Islet precursor cell (in vitro differentiated cells): Measurements from ENCODE around the gene KCNJ12.
"Not testable (repeated sequence)": the region's sequence is repeated elsewhere in the genome, so short reads cannot be mapped to it uniquely, and the experiment has no call there.

Source experiments
- DNase-seq: peaks from one replicate; pipeline ENCODE4 v3.0.0-alpha.2; 2018

KCNJ12 gene

GRCh38 chr17:21425321-21425720 is 49.2 kb downstream of the KCNJ12 start:
- peak; percentile 52 for DNase-seq

DNA sequence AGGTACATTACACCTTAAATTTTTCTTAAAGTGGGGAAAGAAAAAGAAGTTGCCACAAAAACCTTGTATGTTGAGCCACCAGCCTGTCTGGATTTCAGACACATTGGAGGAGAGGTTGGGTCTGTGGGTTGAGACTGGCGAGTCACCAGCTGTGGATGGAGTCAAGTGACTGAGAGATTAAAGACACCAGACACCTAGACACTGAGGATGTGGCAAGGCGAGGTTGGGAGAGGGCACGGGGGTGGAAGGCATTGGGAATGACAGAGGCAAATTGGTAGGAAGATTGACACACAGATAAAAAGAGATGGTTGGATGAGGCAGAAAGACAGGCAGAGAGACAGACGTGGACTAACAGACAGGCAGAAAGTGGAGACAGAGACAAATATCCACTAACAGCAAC is 49.6 kb downstream of the KCNJ12 start:
- DNase-seq = no peak

DNA sequence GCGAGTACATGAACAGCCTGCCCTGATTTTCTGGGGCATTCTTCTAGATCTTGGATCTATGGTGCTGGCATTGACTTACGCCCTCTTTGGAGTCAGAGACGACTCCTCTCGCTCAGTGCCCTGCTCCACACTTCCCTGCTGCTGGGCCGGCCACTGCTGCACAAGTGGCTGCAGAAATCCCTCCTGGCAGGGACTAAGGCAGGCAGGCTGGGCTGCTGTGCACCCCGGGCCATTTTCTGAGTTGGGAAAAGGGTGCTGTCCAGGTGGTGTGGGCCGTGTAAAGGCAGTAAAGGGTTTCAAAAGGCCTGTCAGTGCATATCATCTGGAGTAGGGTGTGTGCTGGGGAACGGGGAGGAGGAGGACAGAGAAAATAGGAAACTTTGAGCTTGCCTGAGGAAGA is 50.1 kb downstream of the KCNJ12 start:
- DNase-seq = not testable (repeated sequence)

- DNase-seq = not testable (repeated sequence)
Observed at GRCh38 chr17:21426876-21427275, 50.7 kb downstream of the KCNJ12 start.

GRCh38 chr17:21427727-21428126 is 51.6 kb downstream of the KCNJ12 start:
- DNase-seq = not testable (repeated sequence)

DNA sequence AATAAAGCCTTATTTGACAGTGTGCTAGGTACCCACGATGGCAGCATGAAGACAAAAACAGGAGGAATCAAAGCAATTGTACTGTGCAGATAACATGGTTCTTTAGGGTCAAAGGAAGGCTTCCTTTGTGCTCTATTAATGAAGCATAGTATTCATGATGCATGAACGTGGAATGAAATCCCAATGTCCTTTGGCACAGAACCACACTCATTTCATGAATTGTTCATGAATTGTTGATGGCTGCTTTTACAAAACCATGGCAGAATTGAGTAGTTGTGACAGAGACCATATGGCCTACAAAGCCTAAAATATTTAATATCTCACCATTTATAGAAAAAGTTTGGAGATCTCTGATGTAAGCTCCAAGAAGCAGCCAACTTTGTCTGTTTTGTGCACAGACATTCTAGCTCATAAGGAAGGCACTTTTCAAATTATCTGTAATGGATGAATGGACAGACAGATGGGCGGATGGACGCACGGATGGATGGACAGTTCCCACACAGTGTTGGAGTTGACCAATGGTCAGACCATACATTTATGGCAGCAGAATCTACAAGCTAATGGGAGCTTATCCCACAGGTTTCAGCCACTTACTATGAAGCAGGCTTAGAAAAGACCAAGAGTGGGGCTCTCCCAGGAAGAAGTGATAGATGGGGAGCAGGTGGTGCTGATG is 52.7 kb downstream of the KCNJ12 start:
- DNase-seq = not testable (repeated sequence)

- not testable (repeated sequence) for DNase-seq
Observed at GRCh38 chr17:21429921-21430628, 53.9 kb downstream of the KCNJ12 start.

- peak; percentile 23 for DNase-seq
Observed at GRCh38 chr17:21433971-21434370, 57.8 kb downstream of the KCNJ12 start.

- not testable (repeated sequence) for DNase-seq
Observed at GRCh38 chr17:21434976-21435375, 58.8 kb downstream of the KCNJ12 start.

GRCh38 chr17:21436481-21436880 is 60.3 kb downstream of the KCNJ12 start:
- not testable (repeated sequence) for DNase-seq

DNA sequence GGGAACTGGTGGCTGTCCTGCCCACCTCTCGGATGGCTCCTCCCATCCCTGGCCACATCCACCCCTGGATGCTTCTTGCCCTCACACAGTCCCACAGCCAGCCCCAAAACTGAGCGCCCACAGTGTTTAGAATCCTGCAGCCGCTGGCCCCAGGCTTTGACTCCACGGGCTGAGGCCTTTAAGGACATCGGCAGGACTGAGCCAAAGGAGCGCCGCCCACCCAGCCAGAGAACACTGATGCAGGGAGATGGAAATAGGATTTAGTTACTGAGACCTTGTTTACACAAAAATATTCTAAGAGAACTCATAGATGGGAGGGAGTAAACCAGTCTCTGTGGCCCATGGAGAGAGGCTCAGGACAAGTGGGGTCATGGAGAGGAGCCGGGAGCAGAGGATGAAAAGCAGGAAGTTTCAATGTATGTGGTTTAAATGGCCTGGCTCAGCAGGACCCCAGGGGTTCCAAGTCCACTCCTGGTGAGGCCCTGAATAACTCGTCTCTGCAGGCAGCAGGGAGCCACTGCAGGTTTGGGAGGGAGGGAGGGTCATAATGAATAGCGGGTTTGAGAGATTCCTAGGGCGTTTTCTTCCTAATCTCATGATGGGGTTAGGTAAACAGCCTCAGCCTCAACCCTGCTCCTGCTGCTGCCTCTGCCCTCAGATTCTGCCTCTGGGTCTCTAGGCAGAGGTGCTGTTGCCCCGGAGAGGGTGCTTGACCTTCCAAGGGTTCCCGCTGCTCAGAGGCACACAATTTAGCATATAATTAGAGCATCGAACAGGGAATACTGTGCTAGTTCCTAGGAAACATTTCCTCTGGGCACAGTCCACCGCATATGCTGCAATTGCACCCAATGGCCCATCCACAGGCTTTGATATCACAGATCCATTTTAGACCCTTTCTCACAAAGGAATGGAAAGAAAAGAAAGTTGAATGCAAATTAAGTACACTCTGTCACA is 61.0 kb downstream of the KCNJ12 start:
- DNase-seq = not testable (repeated sequence)

DNA sequence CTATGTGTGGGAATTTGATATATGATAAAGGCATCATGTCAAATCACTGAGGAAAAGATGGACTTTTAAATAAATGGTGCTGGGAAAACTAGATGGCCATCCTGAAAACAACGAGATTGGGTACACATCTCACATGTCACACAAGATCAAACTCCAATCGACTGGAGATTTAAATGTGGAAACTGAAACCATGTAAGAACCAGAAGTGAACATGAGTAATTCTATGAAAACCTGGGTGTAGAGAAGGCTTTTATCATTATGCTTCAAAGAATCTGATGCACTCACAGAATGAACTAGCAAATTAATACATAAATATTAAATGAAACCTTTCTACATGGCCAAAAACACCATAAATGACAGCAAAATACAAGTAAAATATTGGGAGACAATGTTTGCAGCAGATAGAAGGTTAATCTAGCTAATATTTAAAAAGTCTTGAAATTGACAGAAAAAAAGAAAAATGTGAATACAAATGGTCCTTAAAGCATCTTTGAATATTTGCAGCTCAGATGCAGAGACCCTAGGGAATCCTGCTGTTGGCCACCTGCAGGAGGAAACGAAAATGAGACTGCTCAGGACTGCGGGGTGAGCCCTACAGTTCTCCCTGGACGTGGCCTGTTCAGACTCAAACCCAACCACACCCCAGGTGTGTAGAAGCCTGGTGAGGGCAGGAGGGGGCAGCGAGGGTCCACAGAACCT is 62.3 kb downstream of the KCNJ12 start:
- DNase-seq = not testable (repeated sequence)

GRCh38 chr17:21439015-21439336 is 62.8 kb downstream of the KCNJ12 start:
- not testable (repeated sequence) for DNase-seq

DNA sequence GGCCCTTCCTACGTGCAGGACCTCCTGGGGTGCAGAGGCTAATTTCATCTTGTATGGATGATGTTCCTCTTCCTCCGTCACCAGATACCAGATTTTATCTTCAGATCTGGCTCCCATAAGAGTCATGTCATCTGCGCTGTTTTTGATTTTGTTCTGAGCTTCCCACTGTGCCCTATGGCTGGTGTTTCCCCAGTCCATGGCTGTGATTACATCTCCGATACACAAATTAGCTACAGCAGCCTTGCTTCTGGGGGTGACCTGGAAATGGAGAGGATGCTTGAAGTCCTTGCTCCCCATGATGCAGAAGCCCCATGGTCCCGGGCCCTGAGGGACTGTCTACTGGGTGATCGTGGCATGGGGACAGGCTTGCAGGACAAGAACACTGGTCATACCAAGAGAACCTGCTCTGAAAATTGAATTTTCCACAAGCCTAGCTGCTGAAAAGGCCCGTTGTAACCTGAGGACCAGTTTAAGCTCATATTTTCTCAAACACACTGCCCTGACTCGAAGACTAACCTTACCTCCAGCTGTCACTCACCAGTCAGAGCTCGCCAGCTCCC is 69.0 kb downstream of the KCNJ12 start:
- no peak for DNase-seq

DNA sequence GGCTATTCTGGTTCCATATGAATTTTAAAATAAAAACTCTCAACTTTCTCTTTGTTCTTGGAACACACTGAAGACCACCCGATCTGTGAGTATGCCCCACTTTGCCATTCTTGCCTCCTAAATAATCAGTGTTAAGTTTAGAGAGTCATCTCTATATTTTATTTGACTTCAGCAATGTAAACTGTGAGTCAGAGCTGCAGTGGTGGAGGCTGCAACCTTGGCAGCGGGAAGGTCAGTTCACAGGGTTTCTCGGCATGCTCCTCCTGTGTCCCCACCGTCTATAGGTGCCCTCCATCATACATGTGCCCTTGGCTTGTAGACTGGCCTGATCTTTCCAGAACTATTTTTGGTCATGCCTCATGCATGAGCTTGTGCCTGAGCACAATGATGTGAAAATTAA is 71.4 kb downstream of the KCNJ12 start:
- DNase-seq = not testable (repeated sequence)

- not testable (repeated sequence) for DNase-seq
Observed at GRCh38 chr17:21449891-21450290, 73.7 kb downstream of the KCNJ12 start.

DNA sequence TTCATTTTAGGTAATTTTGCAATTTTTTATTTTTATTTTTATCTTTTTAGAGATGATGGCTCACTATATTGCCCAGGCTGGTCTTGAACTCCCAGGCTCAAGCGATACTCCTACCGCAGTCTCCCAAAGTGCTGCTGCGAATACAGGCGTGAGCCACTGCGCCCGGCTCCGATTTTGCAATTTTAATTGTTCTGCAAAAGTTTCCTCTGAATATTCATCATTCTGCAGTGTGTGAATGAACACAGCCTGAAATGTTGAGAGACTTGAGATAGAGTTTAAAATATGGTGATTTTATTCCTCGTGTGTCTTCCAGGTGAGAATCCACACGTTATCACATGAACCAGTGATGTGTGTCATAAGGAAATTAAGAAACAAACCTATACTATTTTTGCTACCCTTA is 75.8 kb downstream of the KCNJ12 start:
- DNase-seq = no peak

DNA sequence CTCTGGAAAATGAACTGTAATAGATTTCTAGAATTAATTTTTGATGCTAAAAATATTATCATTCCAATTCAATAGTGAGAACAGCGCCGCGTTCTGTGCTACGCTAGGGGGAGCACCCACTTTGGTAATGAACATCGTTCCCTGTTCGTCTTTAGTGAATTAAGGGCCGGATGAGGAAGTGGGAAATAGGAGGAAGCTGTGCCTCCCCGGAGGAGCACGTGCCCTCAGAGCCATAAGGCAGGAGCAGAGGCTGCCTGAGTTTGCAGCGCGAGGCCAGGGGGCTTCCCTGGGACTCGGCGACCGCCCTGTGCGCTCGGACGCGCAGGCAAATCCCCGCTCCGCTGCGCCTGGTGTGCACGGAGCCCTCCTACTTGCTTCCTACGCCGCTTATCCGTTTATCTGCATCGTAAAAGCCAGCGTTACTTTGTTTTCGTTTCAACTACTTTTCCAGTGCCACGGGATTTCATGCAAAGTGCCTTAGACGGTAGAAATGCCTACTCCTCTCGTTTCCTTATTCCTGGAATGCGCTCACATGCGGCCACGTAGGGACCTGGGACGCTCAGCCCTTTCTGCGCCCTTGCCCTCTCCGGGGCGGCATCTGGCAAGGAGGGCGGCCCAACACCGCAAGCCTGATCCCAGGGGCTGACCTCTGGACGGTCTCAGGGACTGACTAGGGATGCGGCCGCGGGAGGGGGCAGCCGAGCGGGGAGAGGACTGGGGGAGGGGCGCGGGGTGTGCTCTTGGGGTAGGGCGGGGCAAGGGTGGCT is 76.4 kb downstream of the KCNJ12 start:
- peak; percentile 70 for DNase-seq

GRCh38 chr17:21453144-21453898 is 77.2 kb downstream of the KCNJ12 start:
- no peak for DNase-seq

DNA sequence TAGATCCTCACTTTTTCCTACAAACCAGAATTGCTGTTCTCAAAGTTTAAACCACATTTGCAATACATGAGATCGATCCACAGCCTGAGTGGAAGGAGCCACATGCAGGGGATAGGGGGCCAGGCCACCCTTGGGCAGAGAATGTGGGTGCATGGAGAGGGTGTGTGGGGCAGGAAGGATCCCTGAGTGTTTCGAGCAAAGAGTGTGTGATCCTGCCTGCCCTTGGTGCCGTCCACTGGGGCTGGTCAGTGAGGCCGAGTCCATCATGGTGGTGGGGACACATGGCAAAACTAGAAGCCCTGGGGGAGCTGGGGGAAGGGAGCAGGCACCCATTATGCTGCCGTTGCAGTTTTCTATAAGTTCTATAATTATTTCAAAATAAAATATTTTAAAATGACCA is 77.8 kb downstream of the KCNJ12 start:
- not testable (repeated sequence) for DNase-seq

DNA sequence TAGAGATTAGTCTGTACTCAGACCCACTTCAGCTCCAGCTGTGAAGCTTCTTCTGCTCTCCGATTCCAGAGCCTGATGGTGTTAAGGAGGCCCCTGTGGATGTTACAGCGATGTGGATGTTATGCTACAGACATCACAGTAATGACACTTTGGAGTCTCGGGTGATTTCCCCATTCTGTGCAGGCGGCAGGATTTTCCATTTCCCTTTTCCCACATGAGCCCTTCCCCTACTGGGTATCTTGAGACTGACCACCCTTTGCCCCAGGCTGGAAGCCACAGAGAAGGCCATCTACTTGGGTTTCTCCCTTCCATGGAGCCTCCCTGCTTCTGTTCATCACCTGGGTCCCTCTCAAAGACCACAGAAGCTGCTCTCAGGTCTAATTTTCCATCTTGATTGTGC is 78.3 kb downstream of the KCNJ12 start:
- no peak for DNase-seq
